GM21381 (cell line): Measurements from ENCODE around the gene FNDC1.
"Not testable (repeated sequence)": the region's sequence is repeated elsewhere in the genome, so short reads cannot be mapped to it uniquely, and the experiment has no call there.

ENCODE experiments used
- ATAC-seq: cut with Tn5 transposase; IDR thresholded peaks from one replicate; pipeline ENCODE4 v1.9.1; 2021; ENCODE audit warnings: mild to moderate bottlenecking, moderate library complexity; ENCODE audit not compliant: unreplicated experiment

FNDC1 gene

DNA sequence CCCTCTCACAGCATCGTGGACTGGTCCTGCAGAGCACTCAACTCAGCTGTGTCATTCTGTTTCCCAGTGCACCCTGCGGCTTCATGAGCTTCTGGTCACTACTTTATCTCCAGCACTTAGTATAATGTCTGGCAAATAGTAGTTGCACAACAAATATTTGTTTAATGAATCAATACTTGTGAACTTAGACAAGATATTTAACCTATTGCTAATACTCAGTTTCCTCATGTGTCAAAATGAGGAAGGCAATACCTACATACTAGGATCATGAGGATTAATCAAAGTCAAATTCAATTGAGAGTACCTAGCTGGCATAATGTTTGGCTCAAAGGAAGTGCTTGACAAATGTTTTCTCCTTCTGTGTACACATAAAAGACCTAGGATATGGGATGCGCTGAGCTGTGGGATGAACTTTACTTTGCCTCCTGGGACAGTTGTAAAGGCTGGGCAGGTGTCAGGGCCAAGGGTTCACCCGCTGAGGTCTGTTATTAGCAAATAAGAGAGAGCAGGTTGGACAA is 86.3 kb downstream of the FNDC1 start:
- ATAC-seq: no peak

DNA sequence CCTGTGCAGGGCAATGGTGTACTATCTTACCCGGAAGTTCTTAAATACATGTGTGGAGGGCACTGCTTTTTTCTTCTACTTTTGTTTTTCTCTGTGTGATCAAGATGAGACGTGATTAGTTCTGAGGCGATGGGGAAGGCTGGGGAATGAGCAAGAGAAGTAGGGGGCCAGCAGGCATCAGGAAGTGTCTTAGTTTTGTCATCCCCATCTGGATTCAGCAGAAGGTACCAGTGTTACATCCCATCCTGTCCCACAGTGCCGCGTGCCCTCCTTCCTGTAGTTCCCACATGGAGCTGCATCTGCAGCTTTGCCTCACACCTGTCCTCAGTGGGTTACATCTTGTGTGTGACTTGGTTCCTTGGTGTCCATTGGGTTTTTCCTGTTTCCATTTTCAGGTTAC is 86.9 kb downstream of the FNDC1 start:
- ATAC-seq: no peak

DNA sequence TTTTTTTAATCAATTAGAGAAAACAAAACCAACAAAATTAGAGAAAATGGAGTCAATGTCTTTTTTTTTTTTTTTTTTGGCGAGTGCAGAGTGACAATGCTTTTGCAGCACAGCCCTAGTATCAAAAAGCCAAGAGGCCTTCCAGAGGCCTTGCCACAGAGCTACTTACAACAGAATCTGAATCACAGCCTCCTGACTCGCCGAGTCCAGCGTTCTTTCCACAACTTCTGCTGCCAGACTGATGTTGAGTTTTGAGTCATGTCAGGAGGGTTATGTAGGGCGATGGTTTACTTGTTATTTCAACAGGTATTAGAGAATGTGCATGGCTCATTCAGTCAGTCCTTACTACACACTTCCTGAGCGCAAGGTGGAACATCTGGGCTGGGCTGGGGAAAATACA is 88.6 kb downstream of the FNDC1 start:
- ATAC-seq: no peak

DNA sequence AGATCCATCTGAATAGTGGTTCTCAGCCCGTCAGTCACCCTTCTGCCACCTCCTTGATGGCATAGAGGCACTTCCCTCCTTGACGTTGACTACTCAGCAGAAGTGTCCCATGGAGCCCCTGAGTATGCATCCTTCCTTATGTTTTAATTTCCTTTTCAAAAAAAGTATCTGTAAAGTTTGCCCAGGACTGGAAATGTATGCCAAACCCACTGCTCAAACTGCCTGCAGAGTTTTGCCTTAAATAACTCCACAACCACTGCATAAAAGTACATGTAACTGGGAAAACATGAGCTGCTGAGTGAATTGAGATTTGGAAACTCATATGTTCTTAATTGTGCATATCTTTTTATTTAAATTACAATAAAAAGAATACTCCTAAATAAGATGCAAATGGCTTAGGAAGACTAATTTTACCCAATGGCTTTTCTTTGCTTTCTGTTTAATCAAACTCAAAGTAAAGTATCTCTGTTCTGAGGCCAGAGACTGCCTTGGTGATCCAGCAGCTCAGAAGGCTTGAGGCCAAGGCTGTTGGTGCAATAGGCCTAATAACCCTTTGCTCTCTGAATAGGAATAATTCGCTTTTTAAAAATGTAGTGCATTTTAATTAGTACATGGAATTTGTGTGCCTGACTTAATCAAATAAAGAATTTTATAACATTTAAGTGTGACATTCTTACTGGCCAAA is 90.4 kb downstream of the FNDC1 start:
- no peak for ATAC-seq

DNA sequence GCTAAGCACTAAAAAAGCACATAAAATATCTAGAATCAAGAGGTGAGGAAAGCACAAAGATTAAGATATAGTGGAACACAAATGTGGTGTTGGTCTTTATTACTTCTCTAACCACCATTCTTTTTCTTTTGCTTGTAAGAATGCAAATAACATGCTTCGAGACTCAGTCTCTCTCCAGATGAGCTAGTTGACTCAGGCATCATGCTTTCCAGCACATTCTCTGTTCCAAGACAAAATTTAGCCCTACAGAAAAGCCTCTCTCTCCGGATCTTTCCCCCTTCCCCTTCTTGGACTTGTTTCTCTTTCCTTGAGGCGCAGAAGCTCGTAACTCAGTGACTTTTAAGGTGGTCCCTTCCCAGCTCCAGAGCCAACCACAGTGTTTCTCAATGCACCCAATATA is 91.0 kb downstream of the FNDC1 start:
- ATAC-seq: no peak

DNA sequence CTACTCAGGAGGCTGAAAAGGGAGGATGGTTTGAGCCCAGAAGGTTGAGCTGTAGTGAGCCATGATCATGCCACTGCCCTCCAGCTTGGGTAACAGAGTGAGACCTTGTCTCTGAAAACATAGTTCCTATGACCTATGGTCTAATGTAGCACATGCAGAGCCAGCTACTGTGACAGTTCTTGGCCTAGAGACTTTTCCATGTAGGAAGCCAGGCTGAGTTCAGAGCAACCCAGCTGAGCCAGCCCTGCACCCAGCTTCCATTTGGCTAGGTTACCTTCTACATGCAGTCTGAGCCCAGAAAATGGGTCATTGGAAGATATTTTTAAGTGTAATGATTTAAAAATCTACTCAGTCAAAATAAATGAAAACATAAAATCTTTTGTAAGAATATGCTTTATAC is 92.8 kb downstream of the FNDC1 start:
- ATAC-seq: no peak

DNA sequence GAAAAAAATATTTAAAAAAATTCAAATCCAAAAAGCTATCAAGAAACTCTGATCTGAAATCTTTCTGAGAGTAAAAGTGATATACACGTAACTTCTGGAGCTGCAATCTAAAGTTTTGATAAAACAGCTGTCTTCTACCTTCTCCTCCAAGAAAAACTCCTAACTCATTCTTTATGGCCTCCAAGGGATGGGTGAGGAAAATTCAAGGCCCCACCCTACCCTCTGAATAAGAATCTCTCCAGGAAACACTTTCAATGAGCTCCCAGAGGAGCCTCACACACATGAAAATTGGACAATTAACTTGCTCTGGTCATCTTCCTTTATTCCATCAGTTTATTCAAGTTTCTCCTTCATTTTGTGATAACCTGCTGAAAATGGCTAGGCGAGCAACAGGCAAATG is 93.4 kb downstream of the FNDC1 start:
- ATAC-seq: no peak

DNA sequence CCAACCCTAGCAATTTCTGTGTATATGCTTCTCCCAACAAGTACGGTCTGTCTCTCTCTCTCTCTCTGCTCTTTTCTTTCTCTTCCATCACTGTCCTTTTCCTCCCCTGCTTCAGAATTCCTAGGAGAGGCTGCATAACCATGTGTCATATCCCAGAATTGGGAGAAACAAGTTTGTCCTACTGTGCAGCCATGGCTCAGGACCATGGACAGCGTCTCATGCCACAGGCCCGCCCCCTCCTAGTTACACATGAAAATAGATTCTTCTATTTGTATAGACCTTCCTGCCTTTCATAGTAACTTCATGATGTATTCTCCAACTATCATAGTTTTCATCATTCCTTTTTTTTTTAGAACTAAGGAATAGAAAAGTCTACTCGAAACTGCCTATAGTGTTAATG is 98.0 kb downstream of the FNDC1 start:
- ATAC-seq: no peak

DNA sequence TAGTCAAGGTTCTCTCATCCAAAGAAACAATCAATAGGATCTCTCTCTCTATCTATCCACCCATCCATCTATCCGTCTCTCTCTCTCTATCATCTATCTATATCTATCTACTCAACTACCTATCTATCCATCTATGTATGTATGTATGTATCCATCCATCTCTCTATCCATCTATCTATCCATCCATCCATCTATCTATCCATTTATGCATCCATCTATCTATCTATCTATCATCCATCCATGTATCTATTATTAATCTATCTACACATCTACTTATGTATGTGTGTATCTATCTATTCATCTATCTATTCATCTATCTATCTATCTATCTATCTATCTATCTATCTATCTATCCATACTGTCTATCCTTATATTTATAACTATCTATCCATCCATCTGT is 99.3 kb downstream of the FNDC1 start:
- ATAC-seq: no peak

DNA sequence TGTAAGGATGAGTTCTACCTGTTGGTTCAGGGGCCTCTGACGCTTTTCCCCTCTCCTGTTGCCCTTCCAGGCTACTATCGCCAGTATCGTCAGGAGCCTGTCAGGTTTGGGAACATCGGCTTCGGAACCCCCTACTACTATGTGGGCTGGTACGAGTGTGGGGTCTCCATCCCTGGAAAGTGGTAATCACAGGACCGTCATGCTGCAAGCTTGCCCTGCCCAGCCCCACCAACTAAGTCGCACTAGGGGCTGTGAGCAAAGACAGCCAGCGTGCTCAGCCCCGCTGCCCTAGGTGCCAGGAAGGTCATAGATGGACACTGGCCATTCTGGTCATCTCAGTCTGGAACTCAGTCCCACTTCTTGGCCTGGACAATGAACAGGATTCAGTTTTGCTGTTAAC is 102.1 kb downstream of the FNDC1 start:
- ATAC-seq: no peak

DNA sequence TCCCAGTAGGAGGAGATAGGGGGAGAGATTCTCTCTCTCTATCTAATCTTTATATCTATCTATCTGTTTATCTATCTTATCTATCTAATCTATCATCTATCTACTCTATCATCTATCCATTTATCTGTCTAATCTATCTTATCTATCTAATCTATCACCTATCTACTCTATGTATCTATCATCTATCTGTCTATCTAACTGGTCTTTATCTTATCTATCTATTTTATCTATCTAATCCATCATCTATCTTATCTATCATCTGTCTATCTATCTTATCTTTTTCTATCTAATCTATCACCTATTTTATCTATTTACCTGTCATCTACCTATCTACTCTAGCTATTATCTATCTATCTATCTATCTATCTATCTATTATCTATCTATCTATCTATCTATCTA is 109.4 kb downstream of the FNDC1 start:
- no peak for ATAC-seq

DNA sequence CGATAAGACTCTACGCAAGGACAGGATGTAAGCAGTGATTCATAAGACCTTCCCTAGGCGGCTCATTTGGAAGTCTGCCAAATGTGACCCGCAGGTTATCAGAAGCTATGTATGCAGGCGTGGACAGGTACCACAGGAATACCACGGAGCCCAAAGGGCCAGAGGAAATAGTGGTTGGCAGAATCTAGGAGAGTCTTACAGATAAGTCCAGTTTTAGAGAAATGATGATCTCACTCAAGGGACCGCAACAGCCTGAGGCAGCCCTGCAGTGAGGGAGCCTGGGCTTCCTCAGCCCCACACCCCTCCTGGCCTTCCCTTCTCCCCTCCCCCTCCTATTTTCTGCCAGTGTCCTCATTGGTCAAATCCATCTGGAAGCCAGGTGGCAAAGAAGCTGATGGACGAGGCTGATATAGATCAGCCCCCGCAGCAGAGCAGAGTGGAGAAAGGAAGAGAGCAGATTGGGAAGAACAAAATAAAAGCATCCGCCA is 110.6 kb downstream of the FNDC1 start:
- no peak for ATAC-seq

DNA sequence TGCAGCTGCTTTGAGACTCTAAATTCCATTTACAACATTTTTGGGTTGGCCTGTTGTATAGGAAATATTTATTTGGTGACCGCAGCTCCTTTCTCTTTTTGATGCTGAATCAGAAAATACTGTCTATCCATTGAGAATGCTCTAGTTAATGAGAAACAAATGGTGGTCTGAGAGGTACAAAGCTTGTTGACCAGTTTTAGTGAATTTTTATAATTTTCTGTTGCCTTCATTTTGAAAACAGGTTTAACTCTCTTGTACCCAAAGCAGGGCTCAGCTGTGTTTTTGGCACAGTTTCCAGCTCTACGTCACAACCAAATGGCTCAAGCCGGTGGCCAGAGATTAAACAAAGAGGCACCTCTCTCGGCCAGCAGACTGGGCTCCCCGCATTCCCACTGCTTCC is 113.2 kb downstream of the FNDC1 start:
- no peak for ATAC-seq

DNA sequence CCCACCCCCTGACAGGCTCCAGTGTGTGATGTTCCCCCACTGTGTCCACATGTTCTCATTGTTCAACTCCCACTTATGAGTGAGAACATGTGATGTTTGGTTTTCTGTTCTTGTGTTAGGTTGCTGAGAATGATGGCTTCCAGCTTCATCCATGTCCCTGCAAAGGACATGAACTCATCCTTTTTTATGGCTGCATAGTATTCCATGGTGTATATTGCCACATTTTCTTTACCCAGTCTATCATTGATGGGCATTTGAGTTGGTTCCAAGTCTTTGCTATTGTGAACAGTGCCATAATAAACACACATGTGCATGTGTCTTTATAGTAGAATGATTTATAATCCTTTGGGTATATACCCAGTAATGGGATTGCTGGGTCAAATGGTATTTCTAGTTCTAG is 115.5 kb downstream of the FNDC1 start:
- ATAC-seq: not testable (repeated sequence)

DNA sequence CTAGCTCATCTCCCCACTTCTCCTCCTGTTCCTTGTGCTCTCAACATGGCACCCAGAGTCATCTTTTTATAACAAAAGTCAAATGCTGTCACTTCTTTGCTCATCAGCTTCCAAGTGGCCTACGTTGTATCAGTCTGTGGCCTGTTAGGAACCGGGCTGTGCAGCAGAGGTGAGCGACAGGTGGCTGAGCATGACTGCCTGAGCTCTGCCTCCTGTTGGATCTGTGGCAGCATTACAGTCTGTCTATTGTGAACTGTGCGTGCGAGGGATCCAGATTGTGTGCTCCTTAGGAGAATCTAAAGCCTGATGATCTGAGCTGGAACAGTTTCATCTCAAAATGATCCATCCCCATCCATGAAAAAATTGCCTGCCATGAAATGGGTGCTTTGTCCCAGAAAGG is 129.6 kb downstream of the FNDC1 start:
- ATAC-seq: no peak

DNA sequence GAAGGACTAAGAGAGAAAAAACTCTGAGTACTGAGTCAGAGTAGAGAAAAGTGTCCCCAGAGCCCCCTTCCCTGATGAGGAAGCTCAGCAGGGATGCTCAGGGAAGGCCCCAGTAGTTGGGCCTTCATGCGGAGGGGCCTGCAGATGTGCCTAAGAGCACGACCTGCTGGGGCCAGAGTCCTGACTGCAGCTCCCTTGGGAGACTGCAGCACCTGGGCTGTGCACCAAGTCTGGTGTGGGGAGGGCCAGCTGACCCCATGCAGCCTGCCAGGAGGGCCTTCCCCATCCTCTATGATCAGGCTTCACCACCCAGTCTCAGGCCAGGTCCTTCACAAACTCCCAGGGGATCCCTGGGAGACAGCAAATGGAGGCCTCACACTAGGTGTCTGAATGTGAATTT is 130.4 kb downstream of the FNDC1 start:
- no peak for ATAC-seq

DNA sequence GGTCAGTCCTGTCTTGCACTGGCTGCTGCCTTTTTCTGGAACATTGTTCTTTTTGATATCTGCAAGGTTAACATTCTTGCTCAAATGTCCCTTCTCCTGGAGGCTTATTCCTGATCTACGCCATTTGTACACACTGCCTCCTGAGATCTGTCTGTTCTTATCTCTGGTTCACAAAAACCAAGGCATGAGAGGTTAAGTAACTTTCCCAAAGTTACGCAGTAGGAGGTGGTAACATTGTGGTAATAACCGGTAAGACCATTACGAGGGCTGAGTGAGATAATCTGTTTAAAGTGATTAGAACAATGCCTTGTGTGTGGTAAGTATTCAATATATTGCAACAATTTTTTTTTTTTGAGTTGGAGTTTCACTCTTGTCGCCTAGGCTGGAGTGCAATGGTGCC is 132.1 kb downstream of the FNDC1 start:
- ATAC-seq: no peak

DNA sequence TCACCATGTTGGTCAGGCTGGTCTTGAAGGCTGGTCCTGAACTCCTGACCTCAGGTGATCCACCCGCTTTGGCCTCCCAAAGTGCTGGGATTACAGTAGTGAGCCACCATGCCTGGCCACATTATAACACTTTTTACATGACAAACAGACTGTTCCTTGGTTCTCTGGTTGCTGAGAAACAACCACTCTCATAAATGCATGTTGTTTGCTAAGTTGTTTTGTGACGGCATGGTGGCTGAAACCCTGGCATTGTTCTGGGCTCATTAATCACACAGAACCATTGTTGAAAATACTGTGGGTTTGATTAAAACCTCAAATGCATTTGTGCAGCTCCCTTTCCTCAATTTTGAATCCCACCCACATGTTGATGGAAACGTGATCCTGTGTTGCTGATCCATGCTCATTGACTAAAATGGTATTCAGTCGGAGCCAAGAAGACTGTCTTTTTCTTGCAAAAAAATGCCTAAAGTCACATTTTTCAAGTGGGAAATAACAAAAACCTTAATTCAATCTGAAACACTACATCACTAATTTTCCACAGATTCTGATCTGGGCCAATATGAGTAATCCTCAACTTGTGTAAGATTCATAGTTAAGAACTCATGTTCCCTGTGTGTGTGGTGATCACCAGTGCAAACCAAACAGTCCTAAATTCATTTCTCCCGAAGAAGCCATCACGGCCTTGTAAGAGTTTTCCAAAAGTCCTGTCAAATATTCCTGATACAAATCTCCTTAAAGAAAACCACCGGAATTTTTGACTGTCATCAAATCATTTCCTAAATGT is 132.8 kb downstream of the FNDC1 start:
- no peak for ATAC-seq

DNA sequence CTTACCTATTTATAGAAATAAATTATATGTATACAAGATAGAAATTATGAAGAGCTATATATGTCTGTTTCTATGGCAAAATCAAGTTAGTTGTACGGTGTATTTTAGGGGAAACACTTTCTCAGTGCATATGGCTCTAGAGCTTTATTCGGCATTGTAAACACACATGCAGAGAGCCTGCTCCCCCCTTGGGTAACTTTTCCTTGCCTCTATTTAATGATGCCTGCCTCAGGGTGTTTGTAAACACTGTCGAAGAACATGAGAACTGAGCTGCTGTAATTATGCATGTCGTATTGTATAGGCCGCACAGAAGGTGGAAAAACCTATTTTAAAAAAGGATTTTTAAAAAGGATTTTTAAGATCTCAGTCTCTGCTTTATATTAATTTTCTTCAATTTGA is 133.4 kb downstream of the FNDC1 start:
- no peak for ATAC-seq

DNA sequence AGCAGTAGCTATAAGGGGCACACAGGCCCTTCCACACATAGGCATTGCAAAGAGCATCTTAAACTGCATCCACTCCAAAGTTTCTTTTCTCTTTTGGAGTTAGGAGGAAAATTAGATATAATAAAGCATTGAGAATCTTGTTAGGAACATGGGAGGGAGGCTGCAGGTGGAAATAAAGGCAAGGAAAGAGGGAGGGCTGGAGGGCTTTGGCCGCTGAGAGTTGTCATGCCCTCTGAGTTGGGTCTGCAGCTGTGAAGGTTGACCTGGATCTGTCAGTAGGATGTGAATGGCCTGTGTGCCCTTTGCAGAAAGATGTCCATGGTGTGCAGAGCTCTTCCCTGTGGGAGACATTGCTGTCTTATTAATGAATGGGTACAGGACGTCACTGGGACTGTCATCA is 134.0 kb downstream of the FNDC1 start:
- ATAC-seq: no peak

DNA sequence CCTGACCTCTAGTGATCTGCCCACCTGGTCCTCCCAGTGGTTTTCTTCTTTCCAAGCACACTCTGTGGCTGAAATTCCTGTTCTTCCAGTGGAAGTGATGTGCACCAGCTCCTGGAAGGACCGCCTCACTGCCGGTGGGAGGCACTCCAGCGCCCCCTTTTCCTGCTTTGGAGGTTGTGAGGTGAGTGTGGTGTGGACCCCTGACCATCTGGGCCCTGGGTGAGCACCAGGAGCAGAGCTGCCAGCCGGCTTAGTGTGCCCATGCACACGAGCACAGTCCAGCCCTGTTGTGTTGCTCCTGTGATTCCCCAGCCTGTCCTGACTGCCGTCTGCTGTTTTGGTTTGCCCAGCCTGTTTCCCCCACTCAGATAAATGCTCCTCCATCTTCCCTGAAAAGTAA is 134.6 kb downstream of the FNDC1 start:
- ATAC-seq: no peak

DNA sequence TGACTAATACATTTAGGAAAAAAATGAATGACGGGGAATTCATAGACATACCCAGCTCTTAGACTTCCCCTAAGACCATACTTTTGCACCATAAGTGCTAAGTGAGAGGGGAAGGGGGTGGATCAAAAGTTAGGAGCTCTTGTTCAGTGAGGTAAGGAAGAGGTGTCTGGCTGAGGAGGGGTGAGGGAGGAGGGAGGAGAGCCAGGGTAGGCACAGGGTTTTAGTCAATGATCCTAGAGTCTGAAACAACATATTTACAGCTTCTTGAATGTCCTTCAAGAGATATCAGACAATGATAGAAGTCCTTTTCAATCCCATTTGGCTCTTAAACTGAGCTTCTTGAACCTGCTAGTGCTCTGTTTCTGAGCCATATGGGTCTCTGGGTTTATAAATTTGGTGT is 135.4 kb downstream of the FNDC1 start:
- ATAC-seq: no peak
